Breast epithelium (tissue), 3 donors: ENCODE data around the gene CRYBG1.

ENCODE experiments used
- POLR2A ChIP-seq: fragments of 450-650 bp; IDR thresholded peaks from one replicate; pipeline ENCODE4 v1.6.1; 2016; ENCODE audit warnings: antibody characterized with exemption, mild to moderate bottlenecking, moderate library complexity
- POLR2AphosphoS5 ChIP-seq, 3 donors: sonication (generic); formaldehyde crosslinking; IDR thresholded peaks; one replicate each; pipeline ENCODE4 v1.6.1; 2017; ENCODE audit warnings: antibody characterized with exemption in 3 of 3
- TF ChIP-seq, protein P1 (sequence below), 3 donors: fragments of 450-650 bp; IDR thresholded peaks; one replicate each; pipeline ENCODE4 v1.5.1; 2016 to 2017; ENCODE audit warnings: antibody characterized with exemption in 3 of 3, mild to moderate bottlenecking in 3 of 3, moderate library complexity in 3 of 3

DNA sequence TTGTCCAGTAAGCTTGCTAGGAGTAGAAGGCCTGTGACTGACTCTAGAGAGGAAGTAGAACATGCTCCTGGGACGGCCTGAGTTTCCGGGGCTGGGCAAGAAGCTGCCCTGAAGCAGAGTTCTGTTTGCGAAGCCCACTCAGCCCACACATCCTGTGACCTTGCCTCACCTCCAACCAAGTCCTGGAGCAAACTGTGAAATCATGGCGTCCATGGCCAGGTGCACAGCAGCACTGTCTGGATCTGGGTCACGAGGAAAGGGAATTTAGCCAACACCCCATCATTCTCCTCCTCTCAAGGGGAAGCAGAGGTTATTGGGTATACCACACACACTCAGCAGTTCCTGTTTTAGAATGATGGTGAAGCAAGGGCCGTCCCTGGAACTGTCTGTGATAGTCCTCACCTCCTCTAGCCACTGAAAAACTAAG lies 87.5 kb downstream of the CRYBG1 start:
- TF ChIP-seq, protein P1, sequence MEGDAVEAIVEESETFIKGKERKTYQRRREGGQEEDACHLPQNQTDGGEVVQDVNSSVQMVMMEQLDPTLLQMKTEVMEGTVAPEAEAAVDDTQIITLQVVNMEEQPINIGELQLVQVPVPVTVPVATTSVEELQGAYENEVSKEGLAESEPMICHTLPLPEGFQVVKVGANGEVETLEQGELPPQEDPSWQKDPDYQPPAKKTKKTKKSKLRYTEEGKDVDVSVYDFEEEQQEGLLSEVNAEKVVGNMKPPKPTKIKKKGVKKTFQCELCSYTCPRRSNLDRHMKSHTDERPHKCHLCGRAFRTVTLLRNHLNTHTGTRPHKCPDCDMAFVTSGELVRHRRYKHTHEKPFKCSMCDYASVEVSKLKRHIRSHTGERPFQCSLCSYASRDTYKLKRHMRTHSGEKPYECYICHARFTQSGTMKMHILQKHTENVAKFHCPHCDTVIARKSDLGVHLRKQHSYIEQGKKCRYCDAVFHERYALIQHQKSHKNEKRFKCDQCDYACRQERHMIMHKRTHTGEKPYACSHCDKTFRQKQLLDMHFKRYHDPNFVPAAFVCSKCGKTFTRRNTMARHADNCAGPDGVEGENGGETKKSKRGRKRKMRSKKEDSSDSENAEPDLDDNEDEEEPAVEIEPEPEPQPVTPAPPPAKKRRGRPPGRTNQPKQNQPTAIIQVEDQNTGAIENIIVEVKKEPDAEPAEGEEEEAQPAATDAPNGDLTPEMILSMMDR (IDR thresholded peaks at IDR 0.05), result no peak
- TF ChIP-seq POLR2A, result no peak
- no peak for TF ChIP-seq POLR2AphosphoS5 (IDR thresholded peaks at IDR 0.05)
